GM12878 (cell line): ENCODE results near the gene ADAMTS19. TPM values are rescaled to one million over a fixed set of nuclear protein-coding genes. Genes with fewer than 3 reads are reported as not detected.

Experiments
- ATAC-seq: fragments of 200-7000 bp; cut with Tn5 transposase; 3 replicates; pipeline ENCODE4 v1.9.1; 2020; ENCODE audit warnings: mild to moderate bottlenecking, moderate library complexity
- BruUV-seq: library from RNA; stranded (reverse); fragments of 400-500 nt; replicated peaks from 2 replicates; lab custom pipeline; 2021; lab: Mats Ljungman, UMichigan
- CTCF ChIA-PET: fragments of 300-600 bp; sonication (Branson Sonifier 250); formaldehyde crosslinking; extraction: SDS; loops from one replicate; lab custom pipeline; 2021; ENCODE audit warnings: inconsistent platforms; lab: Yijun Ruan, JAX
- POLR2A ChIA-PET: fragments of 350-600 bp; formaldehyde crosslinking; extraction: SDS; loops from one replicate; lab custom pipeline; 2021; ENCODE audit warnings: inconsistent platforms; lab: Charles Lee
- RAD21 ChIA-PET: fragments of 300-600 bp; sonication (Branson Sonifier 250); formaldehyde crosslinking; loops from one replicate; lab custom pipeline; 2023; ENCODE audit warnings: antibody characterized with exemption; ENCODE audit not compliant: unreplicated experiment; lab: Charles Lee
- SMC1A ChIA-PET: fragments of 300-600 bp; sonication (Branson Sonifier 250); formaldehyde crosslinking; loops from one replicate; lab custom pipeline; 2023; ENCODE audit not compliant: unreplicated experiment, uncharacterized antibody; lab: Charles Lee
- DNase-seq: peaks from one replicate; pipeline ENCODE4 v3.0.0-alpha.2; 2011; ENCODE audit warnings: low read depth, low spot score
- FAIRE-seq: peaks from 3 replicates; lab custom pipeline; 2011; peaks lifted over from hg19 to GRCh38; lab: Jason Lieb, UNC
- H2AFZ ChIP-seq: 2 replicates; pipeline ENCODE4 v1.6.0; 2011; ENCODE audit warnings: low read depth, low read length, control low read depth; ENCODE audit not compliant: control insufficient read depth
- H3K27ac ChIP-seq: 2 replicates; pipeline ENCODE4 v1.5.1; 2011; ENCODE audit warnings: control low read depth; ENCODE audit not compliant: control insufficient read depth, insufficient read depth
- H3K27me3 ChIP-seq, 2 experiments: replicated peaks in 1 of 2; 2 replicates each; pipeline versions ENCODE4 v1.6.0 to v1.6.1; 2011; ENCODE audit warnings: low read length in 1 of 2; ENCODE audit not compliant: control insufficient read depth in 2 of 2, insufficient read depth in 2 of 2
- H3K36me3 ChIP-seq, 2 experiments: 2 replicates each; pipeline ENCODE4 v1.5.1; 2011; ENCODE audit warnings: low read length in 1 of 2; ENCODE audit not compliant: control insufficient read depth in 2 of 2, insufficient read depth in 2 of 2
- H3K4me1 ChIP-seq: 2 replicates; pipeline ENCODE4 v1.6.1; 2011; ENCODE audit warnings: mild to moderate bottlenecking, low read length, moderate library complexity, mixed read lengths; ENCODE audit not compliant: control insufficient read depth, insufficient read depth
- H3K4me2 ChIP-seq: 2 replicates; pipeline ENCODE4 v1.6.0; 2011; ENCODE audit warnings: control low read depth; ENCODE audit not compliant: control insufficient read depth, insufficient read depth
- H3K4me3 ChIP-seq: fragments of 200-600 bp; sonication (generic); 2 replicates; pipeline ENCODE4 v1.5.1; 2016
- H3K79me2 ChIP-seq: 2 replicates; pipeline ENCODE4 v1.6.0; 2011; ENCODE audit warnings: low read length; ENCODE audit not compliant: control insufficient read depth, insufficient read depth
- H3K9ac ChIP-seq: 2 replicates; pipeline ENCODE4 v1.8.0; 2011; ENCODE audit warnings: low read length, control low read depth, mixed read lengths; ENCODE audit not compliant: control insufficient read depth, insufficient read depth
- H3K9me3 ChIP-seq: replicated peaks from 3 replicates; pipeline ENCODE4 v1.5.1; 2011; ENCODE audit warnings: mild to moderate bottlenecking, low read length; ENCODE audit not compliant: control insufficient read depth, insufficient read depth
- H4K20me1 ChIP-seq: 2 replicates; pipeline ENCODE4 v1.6.0; 2011; ENCODE audit not compliant: control insufficient read depth, insufficient read depth
- NR2C1 ChIP-seq: fragments of 450-650 bp; IDR thresholded peaks from 2 replicates; pipeline ENCODE4 v1.6.1; 2017; ENCODE audit warnings: antibody characterized with exemption, mild to moderate bottlenecking, moderate library complexity
- SREBF2 ChIP-seq: IDR thresholded peaks from 2 replicates; pipeline ENCODE4 v1.6.1; 2012; ENCODE audit warnings: mild to moderate bottlenecking, low read length
- WGBS: methylation state at CpG from one replicate; pipeline ENCODE4 v1.1.6; 2016; ENCODE audit warnings: low lambda C conversion rate; ENCODE audit not compliant: insufficient replicate concordance, insufficient coverage; ENCODE audit errors: missing lambda C conversion rate; 5-methylcytosine and 5-hydroxymethylcytosine counted together
- in situ Hi-C: fragments of 300-500 bp; cut with MboI; formaldehyde crosslinking; loops from 9 replicates; pipeline ENCODE4 v1.14.3; 2018; ENCODE audit warnings: mixed read lengths
- intact Hi-C: fragments of 100-400 bp; cut with micrococcal nuclease; formaldehyde crosslinking; loops from one replicate; pipeline ENCODE4 v1.14.2; 2022; ENCODE audit not compliant: unreplicated experiment
- polyA plus RNA-seq, 11 experiments: library from polyadenylated mRNA; depleted of rRNA in 4 of 11; unstranded in 6 of 11; stranded (reverse) in 5 of 11; fragments of >200 nt; fragmentation: Nextera tagmentation in 4 of 11; fragmentation: Illumina TruSeq in 1 of 11; extraction: Ambion mirVana in 4 of 11; extraction: Trizol in 1 of 11; gene quantifications; 1 replicate in 1 of 11; 2 replicates in 10 of 11; pipeline versions ENCODE4 v1.2.1 to v1.2.3, GENCODE V29; 2011 to 2016; ENCODE audit warnings: inconsistent platforms in 2 of 11, missing spikeins in 2 of 11, low read depth in 1 of 11
- total RNA-seq, 4 experiments: library from RNA; depleted of rRNA in 3 of 4; stranded (reverse); fragments of >200 nt in 3 of 4; fragmentation: Illumina TruSeq in 1 of 4; extraction: Trizol in 1 of 4; gene quantifications; 2 replicates each; pipeline versions ENCODE4 v1.2.1 to v1.2.3, GENCODE V29; 2013 to 2021

The ADAMTS19 gene
- total and polyA plus RNA-seq, 10 of the 15 experiments (the other 5 are each of a cell fraction or from before 2014, with no cell fraction given) = not detected

GRCh38 chr5:129658801-129659200, 198.7 kb downstream of the ADAMTS19 start:
- no peaks in the 10 kb centered on the region for H4K20me1 ChIP-seq
- BruUV-seq = no TSS peak

GRCh38 chr5:129661366-129662035, 201.4 kb downstream of the ADAMTS19 start:
- FAIRE-seq = no peak
- ChIA-PET SMC1A (interaction anchor here (1.0 kb wide), 1 partner anchor 106 kb away, joined by 3 read pairs; no protein-coding TSS in a partner anchor), POLR2A (no interaction called here), RAD21 (interaction anchor here (1.4 kb wide), 1 partner anchor 110 kb away, joined by 3 read pairs; no protein-coding TSS in a partner anchor), CTCF (no interaction called here)
- in situ Hi-C loops = no loop called here
- H3K4me2 ChIP-seq = no peak overlapping the region
- H3K36me3 ChIP-seq = no peaks in the 10 kb centered on the region
- 35% methylated on average over 6 of the region's 6 CpGs for WGBS
- TF ChIP-seq NR2C1 = no peak
- TF ChIP-seq, all 136 proteins: peak for 0
- Histone ChIP-seq H3K27me3 (no peaks in the 10 kb centered on the region), H2AFZ (no peak overlapping the region), H3K4me3 (no peak overlapping the region), H3K27ac (no peak overlapping the region), H3K9ac (no peak overlapping the region), H3K4me1 (no peaks in the 10 kb centered on the region), H3K9me3 (no peaks in the 10 kb centered on the region), H3K79me2 (no peaks in the 10 kb centered on the region), H4K20me1 (no peaks in the 10 kb centered on the region)
- BruUV-seq = no TSS peak
- ATAC-seq (no peak), DNase-seq (no peak)
- intact Hi-C loops = loop anchor here (10.0 kb wide), 1 partner anchor 193 kb away; no protein-coding TSS in a partner anchor

More at GRCh38 chr5:129658801-129659200, 198.7 kb downstream of the ADAMTS19 start:
- intact Hi-C loops = no loop called here
- no peak overlapping the region for H2AFZ ChIP-seq
- TF ChIP-seq SREBF2 = no peak
- no peak overlapping the region for H3K27ac ChIP-seq
- DNase-seq = no peak
- ChIA-PET RAD21 (no interaction called here), CTCF (no interaction called here), SMC1A (no interaction called here), POLR2A (no interaction called here)
- H3K4me1 ChIP-seq = no peaks in the 10 kb centered on the region
- H3K9me3 ChIP-seq = no peaks in the 10 kb centered on the region
- WGBS = 0% methylated on average over 1 of the region's 1 CpG
- no peak overlapping the region for H3K4me3 ChIP-seq
- H3K79me2 ChIP-seq = no peaks in the 10 kb centered on the region
- no peaks in the 10 kb centered on the region for H3K36me3 ChIP-seq
- in situ Hi-C loops = no loop called here
- ATAC-seq = no peak
- H3K9ac ChIP-seq = no peak overlapping the region
- FAIRE-seq = no peak
- H3K27me3 ChIP-seq = no peaks in the 10 kb centered on the region
- H3K4me2 ChIP-seq = no peak overlapping the region
